HEK293 (cell line): ENCODE results near the gene DNASE2.

Source experiments
- GLI4 ChIP-seq: fragments of 450-650 bp; formaldehyde crosslinking; IDR thresholded peaks from 2 replicates; pipeline ENCODE4 v1.5.1; 2016; ENCODE audit warnings: missing biosample characterization, missing genetic modification characterization
- GLIS2 ChIP-seq: fragments of 450-650 bp; formaldehyde crosslinking; IDR thresholded peaks from 2 replicates; pipeline ENCODE4 v1.5.1; 2016; ENCODE audit warnings: missing biosample characterization, missing genetic modification characterization
- OSR2 ChIP-seq: fragments of 450-650 bp; formaldehyde crosslinking; IDR thresholded peaks from 2 replicates; pipeline ENCODE4 v1.5.1; 2016; ENCODE audit warnings: missing biosample characterization, missing genetic modification characterization
- PATZ1 ChIP-seq: fragments of 450-650 bp; formaldehyde crosslinking; IDR thresholded peaks from 2 replicates; pipeline ENCODE4 v1.5.1; 2016; ENCODE audit warnings: missing biosample characterization, missing genetic modification characterization
- REPIN1 ChIP-seq: fragments of 450-650 bp; formaldehyde crosslinking; IDR thresholded peaks from 2 replicates; pipeline ENCODE4 v1.5.1; 2017; ENCODE audit warnings: missing biosample characterization, missing genetic modification characterization, low read depth
- SALL2 ChIP-seq: fragments of 450-650 bp; formaldehyde crosslinking; IDR thresholded peaks from 2 replicates; pipeline ENCODE4 v1.5.0; 2017; ENCODE audit warnings: missing biosample characterization, mild to moderate bottlenecking, missing genetic modification characterization, borderline replicate concordance
- SCRT2 ChIP-seq: fragments of 450-650 bp; formaldehyde crosslinking; IDR thresholded peaks from 2 replicates; pipeline ENCODE4 v1.5.1; 2016; ENCODE audit warnings: missing biosample characterization, missing genetic modification characterization
- TCF7L2 ChIP-seq: IDR thresholded peaks from 2 replicates; pipeline ENCODE4 v1.6.1; 2011; ENCODE audit warnings: low read depth, mild to moderate bottlenecking, inconsistent platforms, low read length, moderate library complexity, borderline replicate concordance
- WT1 ChIP-seq: fragments of 450-650 bp; formaldehyde crosslinking; IDR thresholded peaks from 2 replicates; pipeline ENCODE4 v1.5.1; 2016; ENCODE audit warnings: missing biosample characterization, missing genetic modification characterization
- ZBTB17 ChIP-seq: fragments of 450-650 bp; formaldehyde crosslinking; IDR thresholded peaks from 2 replicates; pipeline ENCODE4 v1.5.1; 2016; ENCODE audit warnings: missing biosample characterization, missing genetic modification characterization
- ZBTB20 ChIP-seq: fragments of 450-650 bp; formaldehyde crosslinking; IDR thresholded peaks from 2 replicates; pipeline ENCODE4 v1.5.1; 2016; ENCODE audit warnings: missing biosample characterization, missing genetic modification characterization
- ZBTB21 ChIP-seq: fragments of 450-650 bp; formaldehyde crosslinking; IDR thresholded peaks from 2 replicates; pipeline ENCODE4 v1.5.1; 2017; ENCODE audit warnings: missing biosample characterization, missing genetic modification characterization
- ZBTB44 ChIP-seq: fragments of 450-650 bp; IDR thresholded peaks from 2 replicates; pipeline ENCODE4 v1.5.1; 2018; ENCODE audit warnings: missing biosample characterization, mild to moderate bottlenecking, missing genetic modification characterization
- ZBTB8A ChIP-seq: fragments of 450-650 bp; formaldehyde crosslinking; IDR thresholded peaks from 2 replicates; pipeline ENCODE4 v1.5.1; 2016; ENCODE audit warnings: missing biosample characterization, missing genetic modification characterization
- ZFHX2 ChIP-seq: fragments of 450-650 bp; formaldehyde crosslinking; conservative IDR thresholded peaks from 2 replicates; pipeline ENCODE4 v1.5.1; 2016; ENCODE audit warnings: missing biosample characterization, missing genetic modification characterization
- ZNF138 ChIP-seq: fragments of 450-650 bp; formaldehyde crosslinking; IDR thresholded peaks from 2 replicates; pipeline ENCODE4 v1.5.1; 2016; ENCODE audit warnings: missing biosample characterization, missing genetic modification characterization, borderline replicate concordance
- ZNF302 ChIP-seq: fragments of 450-650 bp; formaldehyde crosslinking; IDR thresholded peaks from 2 replicates; pipeline ENCODE4 v1.5.1; 2016; ENCODE audit warnings: missing biosample characterization, missing genetic modification characterization, low read depth
- ZNF341 ChIP-seq: fragments of 450-650 bp; formaldehyde crosslinking; IDR thresholded peaks from 2 replicates; pipeline ENCODE4; 2016; ENCODE audit warnings: low read depth, missing biosample characterization, missing genetic modification characterization
- ZNF449 ChIP-seq: fragments of 450-650 bp; formaldehyde crosslinking; IDR thresholded peaks from 2 replicates; pipeline ENCODE4 v1.5.1; 2017; ENCODE audit warnings: missing biosample characterization, mild to moderate bottlenecking, missing genetic modification characterization, moderate library complexity
- ZNF555 ChIP-seq: fragments of 450-650 bp; formaldehyde crosslinking; conservative IDR thresholded peaks from 2 replicates; pipeline ENCODE4 v1.5.1; 2017; ENCODE audit warnings: missing biosample characterization, mild to moderate bottlenecking, missing genetic modification characterization, inconsistent platforms
- ZNF561 ChIP-seq: fragments of 450-650 bp; IDR thresholded peaks from 2 replicates; pipeline ENCODE4 v1.5.1; 2018; ENCODE audit warnings: missing biosample characterization, missing genetic modification characterization, borderline replicate concordance
- ZNF585B ChIP-seq: fragments of 450-650 bp; formaldehyde crosslinking; IDR thresholded peaks from 2 replicates; pipeline ENCODE4 v1.5.1; 2016; ENCODE audit warnings: missing biosample characterization, missing genetic modification characterization
- ZNF610 ChIP-seq: fragments of 450-650 bp; formaldehyde crosslinking; IDR thresholded peaks from 2 replicates; pipeline ENCODE4 v1.5.1; 2016; ENCODE audit warnings: missing biosample characterization, missing genetic modification characterization, borderline replicate concordance
- ZNF629 ChIP-seq: fragments of 450-650 bp; formaldehyde crosslinking; IDR thresholded peaks from 2 replicates; pipeline ENCODE4 v1.5.1; 2017; ENCODE audit warnings: missing biosample characterization, missing genetic modification characterization
- ZNF654 ChIP-seq: fragments of 450-650 bp; formaldehyde crosslinking; IDR thresholded peaks from 2 replicates; pipeline ENCODE4 v1.5.1; 2016; ENCODE audit warnings: low read depth, missing biosample characterization, missing genetic modification characterization
- ZNF658 ChIP-seq: fragments of 450-650 bp; formaldehyde crosslinking; IDR thresholded peaks from 2 replicates; pipeline ENCODE4; 2016; ENCODE audit warnings: missing biosample characterization, missing genetic modification characterization
- ZNF660 ChIP-seq: fragments of 450-650 bp; IDR thresholded peaks from 2 replicates; pipeline ENCODE4 v1.5.1; 2018; ENCODE audit warnings: missing biosample characterization, mild to moderate bottlenecking, missing genetic modification characterization
- ZSCAN18 ChIP-seq: fragments of 450-650 bp; formaldehyde crosslinking; IDR thresholded peaks from 2 replicates; pipeline ENCODE4 v1.5.1; 2016; ENCODE audit warnings: missing biosample characterization, missing genetic modification characterization
- TF ChIP-seq, protein P1 (sequence below): fragments of 450-650 bp; formaldehyde crosslinking; IDR thresholded peaks from 2 replicates; pipeline ENCODE4 v1.5.1; 2016; ENCODE audit warnings: missing biosample characterization, missing genetic modification characterization
- TF ChIP-seq, protein P2 (sequence below): fragments of 450-650 bp; formaldehyde crosslinking; IDR thresholded peaks from 2 replicates; pipeline ENCODE4 v1.5.1; 2016; ENCODE audit warnings: missing biosample characterization, missing genetic modification characterization
- TF ChIP-seq, protein P3 (sequence below): fragments of 450-650 bp; formaldehyde crosslinking; IDR thresholded peaks from 2 replicates; pipeline ENCODE4 v1.5.1; 2016; ENCODE audit warnings: missing biosample characterization, missing genetic modification characterization

Gene DNASE2

GRCh38 chr19:12913011-12913561 is 31.8 kb upstream of the DNASE2 start (continued):
- peak; percentile 84 for TF ChIP-seq PATZ1 (tag by site-specific recombination)
- TF ChIP-seq, protein P1, sequence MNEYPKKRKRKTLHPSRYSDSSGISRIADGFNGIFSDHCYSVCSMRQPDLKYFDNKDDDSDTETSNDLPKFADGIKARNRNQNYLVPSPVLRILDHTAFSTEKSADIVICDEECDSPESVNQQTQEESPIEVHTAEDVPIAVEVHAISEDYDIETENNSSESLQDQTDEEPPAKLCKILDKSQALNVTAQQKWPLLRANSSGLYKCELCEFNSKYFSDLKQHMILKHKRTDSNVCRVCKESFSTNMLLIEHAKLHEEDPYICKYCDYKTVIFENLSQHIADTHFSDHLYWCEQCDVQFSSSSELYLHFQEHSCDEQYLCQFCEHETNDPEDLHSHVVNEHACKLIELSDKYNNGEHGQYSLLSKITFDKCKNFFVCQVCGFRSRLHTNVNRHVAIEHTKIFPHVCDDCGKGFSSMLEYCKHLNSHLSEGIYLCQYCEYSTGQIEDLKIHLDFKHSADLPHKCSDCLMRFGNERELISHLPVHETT (tag by site-specific recombination): 0 out of 2 replicates have a peak, but pooled peaks have one; percentile 9
- TF ChIP-seq ZBTB44 (tag by site-specific recombination): peak; percentile 96
- TF ChIP-seq ZNF654 (tag by site-specific recombination): no peak
- peak; percentile 29; the same call in 1 of the 2 replicates for TF ChIP-seq ZNF660 (tag by site-specific recombination)
- TF ChIP-seq ZBTB17 (tag by site-specific recombination): peak; percentile 98
- peak; percentile 51 for TF ChIP-seq OSR2 (tag by site-specific recombination)
- no peak for TF ChIP-seq ZNF585B
- peak; percentile 73 for TF ChIP-seq GLIS2 (tag by site-specific recombination)
- 0 out of 2 replicates have a peak, but pooled peaks have one; percentile 33 for TF ChIP-seq ZNF561 (tag by site-specific recombination)
- peak; percentile 56; the same call in 1 of the 2 replicates for TF ChIP-seq ZNF629 (tag by site-specific recombination)
- TF ChIP-seq ZBTB20: peak; percentile 95
- peak; percentile 97 for TF ChIP-seq ZNF449 (tag by site-specific recombination)
- TF ChIP-seq ZNF341 (tag by site-specific recombination): peak; percentile 96
- no peak for TF ChIP-seq ZNF658 (tag by site-specific recombination)
- peak; percentile 46 for TF ChIP-seq WT1 (tag by site-specific recombination)
- TF ChIP-seq, protein P2, sequence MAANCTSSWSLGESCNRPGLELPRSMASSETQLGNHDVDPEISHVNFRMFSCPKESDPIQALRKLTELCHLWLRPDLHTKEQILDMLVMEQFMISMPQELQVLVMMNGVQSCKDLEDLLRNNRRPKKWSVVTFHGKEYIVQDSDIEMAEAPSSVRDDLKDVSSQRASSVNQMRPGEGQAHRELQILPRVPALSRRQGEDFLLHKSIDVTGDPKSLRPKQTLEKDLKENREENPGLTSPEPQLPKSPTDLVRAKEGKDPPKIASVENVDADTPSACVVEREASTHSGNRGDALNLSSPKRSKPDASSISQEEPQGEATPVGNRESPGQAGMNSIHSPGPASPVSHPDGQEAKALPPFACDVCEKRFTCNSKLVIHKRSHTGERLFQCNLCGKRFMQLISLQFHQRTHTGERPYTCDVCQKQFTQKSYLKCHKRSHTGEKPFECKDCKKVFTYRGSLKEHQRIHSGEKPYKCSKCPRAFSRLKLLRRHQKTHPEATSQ: no peak
- TF ChIP-seq ZNF555: no peak
- TF ChIP-seq ZBTB8A (tag by site-specific recombination): peak; percentile 99
- no peak for TF ChIP-seq ZSCAN18 (tag by site-specific recombination)
- 0 out of 2 replicates have a peak, but pooled peaks have one; percentile 17 for TF ChIP-seq ZBTB21 (tag by site-specific recombination)
- no peak for TF ChIP-seq SALL2 (tag by site-specific recombination)
- 0 out of 2 replicates have a peak, but pooled peaks have one; percentile 27 for TF ChIP-seq SCRT2
- TF ChIP-seq ZNF302 (tag by site-specific recombination): no peak
- no peak for TF ChIP-seq ZFHX2
- TF ChIP-seq GLI4 (tag by site-specific recombination): no peak
- TF ChIP-seq ZNF138 (tag by site-specific recombination): no peak
- no peak for TF ChIP-seq TCF7L2
- TF ChIP-seq REPIN1 (tag by site-specific recombination): no peak
- TF ChIP-seq ZNF610 (tag by site-specific recombination): no peak
- TF ChIP-seq, protein P3, sequence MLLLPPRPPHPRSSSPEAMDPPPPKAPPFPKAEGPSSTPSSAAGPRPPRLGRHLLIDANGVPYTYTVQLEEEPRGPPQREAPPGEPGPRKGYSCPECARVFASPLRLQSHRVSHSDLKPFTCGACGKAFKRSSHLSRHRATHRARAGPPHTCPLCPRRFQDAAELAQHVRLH: no peak
